ENCODE data around the gene PNKP. TPM values are rescaled to one million over a fixed set of nuclear protein-coding genes. Genes with fewer than 3 reads are reported as not detected.

Gene PNKP
- total RNA-seq, 2 experiments from 2014 or later = 59.5 to 65.7 TPM

GRCh38 chr19:49874503-49875157, 7.3 kb upstream of the PNKP start:
- H3K4me1 Mint-ChIP-seq = peaks cover 38% of the 10 kb centered on the region
- POLR2A ChIA-PET = no interaction called here
- H3K27ac Mint-ChIP-seq = no peak overlapping the region
- no peak overlapping the region for H3K4me3 Mint-ChIP-seq
- ATAC-seq (no peak), DNase-seq (no peak)
- CTCF ChIA-PET = interaction anchor here (0.5 to 0.6 kb wide), 2 partner anchors 104 to 151 kb away, joined by 3 read pairs; no protein-coding TSS in a partner anchor
- H3K9me3 Mint-ChIP-seq (ENCODE audit: low read depth) = no peaks in the 10 kb centered on the region
- H3K27me3 Mint-ChIP-seq = no peaks in the 10 kb centered on the region
- peaks cover 12% of the 10 kb centered on the region for H3K36me3 Mint-ChIP-seq (ENCODE audit: low read depth)
- intact Hi-C loops (cut with DNase I, micrococcal nuclease) = loop anchor here in 1 of 2 experiments (5.0 kb wide), 4 partner anchors 113 to 1512 kb away; partner anchors contain the start of genes NUCB1, SYNGR4 and TMEM143

GRCh38 chr19:49873834-49874233, 6.5 kb upstream of the PNKP start:
- intact Hi-C loops (cut with DNase I, micrococcal nuclease) = no loop called here
- H3K27me3 Mint-ChIP-seq = no peaks in the 10 kb centered on the region
- H3K4me3 Mint-ChIP-seq = no peak overlapping the region
- no peak overlapping the region for H3K27ac Mint-ChIP-seq
- no peak for DNase-seq
- peaks cover 31% of the 10 kb centered on the region for H3K4me1 Mint-ChIP-seq
- peaks cover 6% of the 10 kb centered on the region for H3K36me3 Mint-ChIP-seq (ENCODE audit: low read depth)
- ChIA-PET POLR2A (no interaction called here), CTCF (no interaction called here)
- no peak for ATAC-seq
- H3K9me3 Mint-ChIP-seq (ENCODE audit: low read depth) = no peaks in the 10 kb centered on the region

GRCh38 chr19:49873129-49873521, 5.7 kb upstream of the PNKP start:
- H3K9me3 Mint-ChIP-seq (ENCODE audit: low read depth) = no peaks in the 10 kb centered on the region

GRCh38 chr19:49872245-49873128, 5.1 kb upstream of the PNKP start:
- no peaks in the 10 kb centered on the region for H3K9me3 Mint-ChIP-seq (ENCODE audit: low read depth)
- intact Hi-C loops (cut with DNase I, micrococcal nuclease) = no loop called here
- no peak overlapping the region for H3K4me3 Mint-ChIP-seq
- POLR2A ChIA-PET = no interaction called here
- CTCF ChIA-PET = no interaction called here
- peaks cover 24% of the 10 kb centered on the region for H3K4me1 Mint-ChIP-seq
- no peak overlapping the region for H3K27ac Mint-ChIP-seq
- DNase-seq (no peak), ATAC-seq (no peak)
- H3K27me3 Mint-ChIP-seq = no peaks in the 10 kb centered on the region
- peaks cover 1% of the 10 kb centered on the region for H3K36me3 Mint-ChIP-seq (ENCODE audit: low read depth)

More at GRCh38 chr19:49873129-49873521, 5.7 kb upstream of the PNKP start:
- Mint-ChIP-seq H3K27me3 (no peaks in the 10 kb centered on the region), H3K27ac (no peak overlapping the region), H3K36me3 (ENCODE audit: low read depth) (peaks cover 3% of the 10 kb centered on the region), H3K4me3 (no peak overlapping the region), H3K4me1 (peaks cover 26% of the 10 kb centered on the region)
- CTCF ChIA-PET = no interaction called here
- ATAC-seq (no peak), DNase-seq (no peak)
- POLR2A ChIA-PET = no interaction called here
- intact Hi-C loops (cut with DNase I, micrococcal nuclease) = no loop called here

- POLR2A ChIA-PET = no interaction called here
- H3K27ac Mint-ChIP-seq = peak overlapping the region; percentile 43
- H3K4me3 Mint-ChIP-seq = no peak overlapping the region
- intact Hi-C loops (cut with DNase I, micrococcal nuclease) = no loop called here
- no peaks in the 10 kb centered on the region for H3K27me3 Mint-ChIP-seq
- no peak for DNase-seq
- peaks cover 28% of the 10 kb centered on the region for H3K4me1 Mint-ChIP-seq
- no peak for ATAC-seq
- CTCF ChIA-PET = interaction anchor here (0.5 kb wide), 1 partner anchor 493 kb away, joined by 3 read pairs; no protein-coding TSS in a partner anchor
- peaks cover 4% of the 10 kb centered on the region for H3K36me3 Mint-ChIP-seq (ENCODE audit: low read depth)
- H3K9me3 Mint-ChIP-seq (ENCODE audit: low read depth) = no peaks in the 10 kb centered on the region
These were observed 4.1 kb upstream of the PNKP start for GRCh38 chr19:49871349-49871985.

GRCh38 chr19:49870309-49870901, 3.0 kb upstream of the PNKP start:
- intact Hi-C loops (cut with DNase I, micrococcal nuclease) = no loop called here
- CTCF ChIA-PET = no interaction called here

GRCh38 chr19:49869484-49870308, 2.3 kb upstream of the PNKP start:
- CTCF ChIA-PET = interaction anchor here (0.6 to 1.0 kb wide), 6 partner anchors 21 to 391 kb away, joined by 3 to 6 read pairs (median 4); partner anchors contain the start of gene PRMT1
- Mint-ChIP-seq H3K27me3 (no peaks in the 10 kb centered on the region), H3K4me3 (no peak overlapping the region), H3K9me3 (ENCODE audit: low read depth) (no peaks in the 10 kb centered on the region), H3K4me1 (peaks cover 39% of the 10 kb centered on the region), H3K27ac (no peak overlapping the region), H3K36me3 (ENCODE audit: low read depth) (peaks cover 16% of the 10 kb centered on the region)
- DNase-seq (peak; percentile 94), ATAC-seq (peak; percentile 87)
- intact Hi-C loops (cut with DNase I, micrococcal nuclease) = loop anchor here (1.0 to 5.0 kb wide), 10 partner anchors 8 to 1239 kb away; partner anchors contain the start of genes FUZ (in 2 of the 2), PRMT1 (in 2 of the 2), AKT1S1 (in 1 of the 2) and ALDH16A1 (in 1 of the 2)
- POLR2A ChIA-PET = interaction anchor here (0.6 to 1.7 kb wide), 9 partner anchors 16 to 374 kb away, joined by 3 to 13 read pairs (median 4); partner anchors contain the start of genes AP2A1, ATF5, NUP62 and PTOV1

More at GRCh38 chr19:49870309-49870901, 3.0 kb upstream of the PNKP start:
- H3K27ac Mint-ChIP-seq = no peak overlapping the region
- H3K4me1 Mint-ChIP-seq = peaks cover 37% of the 10 kb centered on the region
- H3K4me3 Mint-ChIP-seq = no peak overlapping the region
- H3K27me3 Mint-ChIP-seq = no peaks in the 10 kb centered on the region
- POLR2A ChIA-PET = interaction anchor here (1.5 kb wide), 1 partner anchor 104 kb away, joined by 7 read pairs; the partner anchor contains the start of gene AP2A1
- ATAC-seq = no peak
- no peak for DNase-seq
- H3K9me3 Mint-ChIP-seq (ENCODE audit: low read depth) = no peaks in the 10 kb centered on the region
- peaks cover 10% of the 10 kb centered on the region for H3K36me3 Mint-ChIP-seq (ENCODE audit: low read depth)

GRCh38 chr19:49869009-49869483, 1.7 kb upstream of the PNKP start:
- Mint-ChIP-seq H3K4me3 (no peak overlapping the region), H3K27ac (no peak overlapping the region), H3K9me3 (ENCODE audit: low read depth) (no peaks in the 10 kb centered on the region), H3K36me3 (ENCODE audit: low read depth) (peaks cover 23% of the 10 kb centered on the region), H3K27me3 (no peaks in the 10 kb centered on the region), H3K4me1 (peaks cover 36% of the 10 kb centered on the region)
- intact Hi-C loops (cut with DNase I, micrococcal nuclease) = loop anchor here (1.0 to 5.0 kb wide), 10 partner anchors 8 to 1240 kb away; partner anchors contain the start of genes FUZ (in 2 of the 2), PRMT1 (in 2 of the 2), AKT1S1 (in 1 of the 2) and ALDH16A1 (in 1 of the 2)
- peak; percentile 9 for ATAC-seq
- ChIA-PET POLR2A (interaction anchor here (0.6 to 2.5 kb wide), 10 partner anchors 8 to 373 kb away, joined by 3 to 13 read pairs (median 4); partner anchors contain the start of genes AKT1S1, AP2A1, ATF5 and NUP62), CTCF (interaction anchor here (0.6 to 1.0 kb wide), 6 partner anchors 21 to 390 kb away, joined by 3 to 6 read pairs (median 4); partner anchors contain the start of gene PRMT1)
- DNase-seq = no peak

GRCh38 chr19:49864890-49865289, 2.5 kb downstream of the PNKP start:
- DNase-seq (no peak), ATAC-seq (no peak)
- H3K4me3 Mint-ChIP-seq = no peak overlapping the region
- H3K27me3 Mint-ChIP-seq = no peaks in the 10 kb centered on the region
- H3K27ac Mint-ChIP-seq = peak overlapping the region; percentile 31
- peaks cover 24% of the 10 kb centered on the region for H3K4me1 Mint-ChIP-seq
- intact Hi-C loops (cut with DNase I, micrococcal nuclease) = loop anchor here in 1 of 2 experiments (5.0 kb wide), 2 partner anchors 188 to 273 kb away; partner anchors contain the start of genes PRMT1 and PRR12
- ChIA-PET CTCF (interaction anchor here (0.5 to 2.6 kb wide), 6 partner anchors 14 to 327 kb away, joined by 3 to 7 read pairs (median 3); partner anchors contain the start of gene PTOV1), POLR2A (interaction anchor here (0.6 to 0.7 kb wide), 4 partner anchors 17 to 775 kb away, joined by 3 to 5 read pairs (median 4); no protein-coding TSS in a partner anchor)
- peaks cover 44% of the 10 kb centered on the region for H3K36me3 Mint-ChIP-seq (ENCODE audit: low read depth)
- no peaks in the 10 kb centered on the region for H3K9me3 Mint-ChIP-seq (ENCODE audit: low read depth)

GRCh38 chr19:49863935-49864320, 3.4 kb downstream of the PNKP start:
- Mint-ChIP-seq H3K27me3 (no peaks in the 10 kb centered on the region), H3K4me1 (peaks cover 24% of the 10 kb centered on the region), H3K4me3 (no peak overlapping the region), H3K36me3 (ENCODE audit: low read depth) (peaks cover 48% of the 10 kb centered on the region), H3K27ac (no peak overlapping the region), H3K9me3 (ENCODE audit: low read depth) (no peaks in the 10 kb centered on the region)
- ChIA-PET POLR2A (interaction anchor here (1.0 kb wide), 1 partner anchor 67 kb away, joined by 3 read pairs; no protein-coding TSS in a partner anchor), CTCF (interaction anchor here (0.7 to 2.6 kb wide), 2 partner anchors 10 to 13 kb away, joined by 4 to 7 read pairs; partner anchors contain the start of gene PTOV1)
- DNase-seq (no peak), ATAC-seq (no peak)
- intact Hi-C loops (cut with DNase I, micrococcal nuclease) = no loop called here
